ENCODE data around the gene NTSR1.
A peak's percentile ranks its signal among the peaks of the same experiment; 100 is the strongest.

The NTSR1 gene

DNA sequence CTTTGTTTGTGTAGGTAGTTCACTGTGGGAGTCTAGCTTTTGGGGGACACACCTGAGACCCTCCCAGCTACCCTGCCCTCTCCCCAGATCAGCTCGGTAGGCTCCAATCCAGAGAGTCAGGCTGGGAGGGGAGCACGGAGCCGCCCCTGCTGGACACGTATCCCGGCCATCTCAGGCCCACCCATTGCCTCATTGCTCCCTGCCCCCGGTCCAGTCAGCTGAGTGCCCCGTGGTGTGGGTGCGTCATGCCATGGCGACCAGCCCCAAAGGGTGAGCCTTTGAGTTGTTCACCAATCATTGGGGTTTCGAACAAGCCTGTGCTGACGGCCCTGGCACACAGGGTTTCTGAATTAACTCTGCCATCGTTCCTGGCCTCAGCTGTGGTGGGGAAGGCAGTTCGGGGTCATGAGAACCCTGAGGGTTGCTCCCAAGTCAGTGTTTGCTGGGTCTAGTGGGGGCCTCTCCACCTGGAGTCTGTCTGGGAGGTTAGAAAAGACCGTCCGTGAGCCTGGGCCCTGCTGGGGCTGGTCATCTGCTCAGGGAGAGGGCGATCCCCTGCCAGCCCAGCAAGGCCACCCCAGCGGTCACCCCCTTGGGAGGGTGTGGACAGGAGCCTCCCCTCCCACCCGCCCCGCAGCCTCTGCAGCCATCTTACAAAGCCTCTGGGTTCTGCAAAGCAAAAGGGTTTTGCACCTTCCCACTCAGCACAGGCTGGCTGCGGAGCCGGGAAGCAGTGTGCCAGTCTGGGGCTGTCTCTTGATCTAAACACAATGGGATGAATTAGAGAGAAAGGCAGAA lies 34.5 kb downstream of the NTSR1 start:
- Histone ChIP-seq H3K27me3 (ENCODE audit: insufficient read depth, low read depth, severe bottlenecking) (no peaks in the 10 kb centered on the region), H3K36me3 (no peaks in the 10 kb centered on the region), H3K27ac (no peak overlapping the region), H3K9me3 (ENCODE audit: severe bottlenecking) (peaks cover 1% of the 10 kb centered on the region), H3K4me3 (ENCODE audit: low read depth, low read length) (no peak overlapping the region)
- TF ChIP-seq, protein P1, sequence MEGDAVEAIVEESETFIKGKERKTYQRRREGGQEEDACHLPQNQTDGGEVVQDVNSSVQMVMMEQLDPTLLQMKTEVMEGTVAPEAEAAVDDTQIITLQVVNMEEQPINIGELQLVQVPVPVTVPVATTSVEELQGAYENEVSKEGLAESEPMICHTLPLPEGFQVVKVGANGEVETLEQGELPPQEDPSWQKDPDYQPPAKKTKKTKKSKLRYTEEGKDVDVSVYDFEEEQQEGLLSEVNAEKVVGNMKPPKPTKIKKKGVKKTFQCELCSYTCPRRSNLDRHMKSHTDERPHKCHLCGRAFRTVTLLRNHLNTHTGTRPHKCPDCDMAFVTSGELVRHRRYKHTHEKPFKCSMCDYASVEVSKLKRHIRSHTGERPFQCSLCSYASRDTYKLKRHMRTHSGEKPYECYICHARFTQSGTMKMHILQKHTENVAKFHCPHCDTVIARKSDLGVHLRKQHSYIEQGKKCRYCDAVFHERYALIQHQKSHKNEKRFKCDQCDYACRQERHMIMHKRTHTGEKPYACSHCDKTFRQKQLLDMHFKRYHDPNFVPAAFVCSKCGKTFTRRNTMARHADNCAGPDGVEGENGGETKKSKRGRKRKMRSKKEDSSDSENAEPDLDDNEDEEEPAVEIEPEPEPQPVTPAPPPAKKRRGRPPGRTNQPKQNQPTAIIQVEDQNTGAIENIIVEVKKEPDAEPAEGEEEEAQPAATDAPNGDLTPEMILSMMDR (IDR thresholded peaks at IDR 0.05; ENCODE audit: low read depth, low read length) = no peak
- DNase-seq = peak; percentile 4

DNA sequence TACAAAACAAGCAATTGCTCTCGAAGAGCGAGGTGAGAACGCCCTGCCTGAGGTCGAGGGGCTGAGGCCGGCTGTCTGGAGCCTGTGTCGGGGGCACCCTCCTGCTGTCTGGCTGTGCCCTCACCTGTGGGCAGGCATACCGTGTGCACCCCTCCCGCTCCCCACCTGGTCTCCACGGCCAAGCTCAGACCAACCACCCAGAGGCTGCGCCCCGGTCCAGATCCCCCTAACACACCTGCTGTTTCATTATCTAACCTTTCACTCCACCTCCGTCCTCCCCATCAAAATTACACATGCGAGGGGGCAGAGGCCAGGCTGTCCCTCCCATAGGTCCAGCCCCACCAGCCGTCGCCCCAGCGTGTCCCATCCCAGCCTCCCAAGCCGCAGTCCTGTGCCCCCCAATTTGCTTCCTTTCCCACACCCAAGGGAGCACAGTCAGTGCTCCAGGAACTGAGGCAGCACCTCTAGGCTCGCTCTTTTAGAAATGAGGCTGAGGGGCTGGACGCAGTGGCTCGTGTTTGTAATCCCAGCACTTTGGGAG lies 35.2 kb downstream of the NTSR1 start:
- Histone ChIP-seq H3K27ac (no peak overlapping the region), H3K9me3 (ENCODE audit: severe bottlenecking) (peaks cover 8% of the 10 kb centered on the region), H3K27me3 (ENCODE audit: insufficient read depth, low read depth, severe bottlenecking) (no peaks in the 10 kb centered on the region), H3K36me3 (no peaks in the 10 kb centered on the region), H3K4me3 (ENCODE audit: low read depth, low read length) (no peak overlapping the region)
- TF ChIP-seq, protein P1 (IDR thresholded peaks at IDR 0.05; ENCODE audit: low read depth, low read length) = no peak
- no peak for DNase-seq

DNA sequence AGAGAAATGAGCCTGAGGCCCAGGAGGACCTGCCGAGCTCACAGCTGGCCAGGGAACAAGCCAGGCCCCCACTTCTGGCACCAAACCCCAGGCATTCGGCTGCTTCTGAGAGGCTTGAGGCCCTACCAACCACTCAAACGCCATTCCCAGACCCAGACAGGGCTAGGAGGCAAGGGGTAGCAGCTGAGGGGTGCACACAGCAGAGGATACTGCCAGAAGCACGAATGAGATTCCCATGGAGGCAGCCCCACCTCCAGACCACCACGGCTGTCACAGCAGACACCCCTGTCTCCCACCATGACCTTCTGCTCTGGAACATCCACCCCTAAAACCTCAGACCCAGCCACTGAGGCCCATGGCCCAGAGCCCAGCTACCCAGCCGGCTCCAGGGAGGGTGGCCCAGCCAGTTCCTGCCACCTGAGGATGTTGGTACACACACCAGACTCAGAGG lies 36.1 kb downstream of the NTSR1 start:
- no peak overlapping the region for H3K27ac ChIP-seq
- H3K4me3 ChIP-seq (ENCODE audit: low read depth, low read length) = no peak overlapping the region
- DNase-seq = peak; percentile 4
- H3K27me3 ChIP-seq (ENCODE audit: insufficient read depth, low read depth, severe bottlenecking) = no peaks in the 10 kb centered on the region
- TF ChIP-seq, protein P1 (IDR thresholded peaks at IDR 0.05; ENCODE audit: low read depth, low read length) = no peak
- H3K36me3 ChIP-seq = no peaks in the 10 kb centered on the region
- peaks cover 8% of the 10 kb centered on the region for H3K9me3 ChIP-seq (ENCODE audit: severe bottlenecking)

DNA sequence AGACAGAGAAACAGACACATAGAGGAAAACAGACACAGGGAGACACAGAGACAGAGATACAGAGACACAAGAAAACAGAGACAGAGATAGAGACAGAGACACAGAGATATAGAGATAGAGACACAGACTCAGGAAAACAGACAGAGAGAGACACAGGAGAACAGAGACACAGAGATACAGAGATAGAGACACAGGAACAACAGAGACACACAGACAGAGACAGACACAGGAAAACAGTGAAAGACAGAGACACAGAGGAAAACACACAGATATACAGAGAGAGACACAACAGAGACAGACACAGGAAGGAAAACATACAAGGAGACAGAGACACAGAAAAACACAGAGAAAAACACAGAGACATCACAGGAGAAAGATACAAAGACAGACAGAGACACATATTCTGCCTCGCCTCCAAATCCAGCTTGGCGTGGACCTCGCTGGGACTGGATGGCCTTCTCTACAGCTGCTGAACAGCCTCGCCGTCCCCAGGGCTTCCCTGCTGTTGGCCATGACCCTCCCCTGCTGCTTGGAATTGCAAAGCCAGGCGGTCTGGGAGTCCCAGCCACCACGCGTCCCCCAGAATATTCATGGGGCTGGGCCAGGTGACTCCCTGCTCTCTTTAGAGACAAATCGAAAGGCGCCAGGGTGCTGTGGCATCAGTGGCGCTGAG lies 36.8 kb downstream of the NTSR1 start:
- H3K27me3 ChIP-seq (ENCODE audit: insufficient read depth, low read depth, severe bottlenecking) = no peaks in the 10 kb centered on the region
- DNase-seq = no peak
- peaks cover 8% of the 10 kb centered on the region for H3K9me3 ChIP-seq (ENCODE audit: severe bottlenecking)
- H3K36me3 ChIP-seq = no peaks in the 10 kb centered on the region
- TF ChIP-seq, protein P1 (IDR thresholded peaks at IDR 0.05; ENCODE audit: low read depth, low read length) = no peak
- H3K27ac ChIP-seq = no peak overlapping the region
- no peak overlapping the region for H3K4me3 ChIP-seq (ENCODE audit: low read depth, low read length)

DNA sequence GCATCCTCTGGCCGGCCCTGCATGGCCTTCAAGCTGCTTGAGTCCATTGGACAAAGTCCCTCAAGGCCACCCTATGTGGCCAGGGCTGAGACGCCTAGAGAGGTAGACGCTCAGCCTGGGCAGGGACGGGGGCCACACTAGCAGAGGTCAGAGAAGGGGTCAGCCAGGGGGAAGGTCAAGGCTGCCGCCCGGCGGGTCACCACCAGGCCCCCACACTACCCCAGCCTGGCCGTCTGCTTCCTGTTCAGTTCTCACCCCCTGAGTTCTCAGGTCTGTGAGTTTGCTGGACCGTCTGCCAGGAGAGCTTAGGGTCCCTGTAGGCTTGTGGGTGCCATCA lies 37.3 kb downstream of the NTSR1 start:
- Histone ChIP-seq H3K9me3 (ENCODE audit: severe bottlenecking) (peaks cover 8% of the 10 kb centered on the region), H3K27ac (no peak overlapping the region), H3K27me3 (ENCODE audit: insufficient read depth, low read depth, severe bottlenecking) (no peaks in the 10 kb centered on the region), H3K36me3 (no peaks in the 10 kb centered on the region), H3K4me3 (ENCODE audit: low read depth, low read length) (no peak overlapping the region)
- no peak for DNase-seq
- TF ChIP-seq, protein P1 (IDR thresholded peaks at IDR 0.05; ENCODE audit: low read depth, low read length) = no peak
